Parathyroid adenoma (tissue), 2 donors: ENCODE data around the gene MOGAT3.
A peak's percentile ranks its signal among the peaks of the same experiment; 100 is the strongest.

ENCODE experiments used
- H2AFZ ChIP-seq: fragments of 300-600 bp; sonication (generic); one replicate; pipeline ENCODE4 v1.7.0; 2017; ENCODE audit warnings: antibody characterized with exemption, mild to moderate bottlenecking
- H3K27ac ChIP-seq: fragments of 300-600 bp; sonication (generic); one replicate; pipeline ENCODE4 v1.7.0; 2017
- H3K27me3 ChIP-seq: fragments of 300-600 bp; sonication (generic); one replicate; pipeline ENCODE4 v1.7.0; 2017; ENCODE audit warnings: low read length; ENCODE audit not compliant: control insufficient read depth, insufficient read depth
- H3K36me3 ChIP-seq: fragments of 300-600 bp; sonication (generic); one replicate; pipeline ENCODE4 v1.7.0; 2017; ENCODE audit warnings: low read length; ENCODE audit not compliant: control insufficient read depth, insufficient read depth
- H3K4me1 ChIP-seq: fragments of 300-600 bp; sonication (generic); one replicate; pipeline ENCODE4 v1.7.0; 2017; ENCODE audit warnings: control low read depth
- H3K4me2 ChIP-seq: fragments of 300-600 bp; sonication (generic); one replicate; pipeline ENCODE4 v1.7.0; 2017; ENCODE audit warnings: low read length
- H3K4me3 ChIP-seq: fragments of 300-600 bp; sonication (generic); one replicate; pipeline ENCODE4 v1.7.0; 2017; ENCODE audit warnings: low read depth, low read length
- H3K79me2 ChIP-seq: fragments of 300-600 bp; sonication (generic); one replicate; pipeline ENCODE4 v1.7.0; 2017; ENCODE audit warnings: control low read depth
- H3K9ac ChIP-seq: fragments of 300-600 bp; sonication (generic); one replicate; pipeline ENCODE4 v1.7.0; 2017; ENCODE audit warnings: mild to moderate bottlenecking
- H3K9me3 ChIP-seq: fragments of 300-600 bp; sonication (generic); one replicate; pipeline ENCODE4 v1.7.0; 2017; ENCODE audit warnings: low read length; ENCODE audit not compliant: control insufficient read depth
- TF ChIP-seq, protein P1 (sequence below): fragments of 300-600 bp; sonication (generic); IDR thresholded peaks from one replicate; pipeline ENCODE4 v1.7.0; 2017; ENCODE audit warnings: antibody characterized with exemption, mild to moderate bottlenecking
- donor health status: primary hyperparathyroidism.

Gene MOGAT3

DNA sequence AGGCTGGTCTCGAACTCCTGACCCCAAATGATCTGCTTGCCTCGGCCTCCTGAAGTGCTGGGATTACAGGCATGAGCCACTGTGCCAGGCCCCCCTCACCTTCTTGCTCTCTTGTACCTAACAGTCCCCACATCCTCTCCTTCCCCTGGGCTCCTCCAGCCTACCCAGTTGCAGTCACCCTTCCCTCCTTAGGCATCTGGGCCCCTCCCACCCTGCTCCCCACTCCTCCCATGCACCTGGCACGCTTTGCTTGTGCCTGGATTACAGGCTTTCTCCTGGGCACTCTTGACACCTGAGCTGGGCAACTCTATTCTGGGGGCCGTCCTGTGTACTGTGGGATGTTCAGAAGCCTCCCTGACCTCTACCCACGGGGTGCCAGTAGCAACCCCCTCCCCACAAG, 33.8 kb upstream of the MOGAT3 start:
- Histone ChIP-seq H3K36me3 (no peaks in the 10 kb centered on the region), H3K79me2 (peaks cover 3% of the 10 kb centered on the region), H3K4me1 (peaks cover 7% of the 10 kb centered on the region), H3K9ac (no peak overlapping the region), H3K9me3 (no peaks in the 10 kb centered on the region), H3K27me3 (no peaks in the 10 kb centered on the region), H2AFZ (no peak overlapping the region), H3K27ac (no peak overlapping the region), H3K4me3 (no peak overlapping the region), H3K4me2 (no peak overlapping the region)
- TF ChIP-seq, protein P1, sequence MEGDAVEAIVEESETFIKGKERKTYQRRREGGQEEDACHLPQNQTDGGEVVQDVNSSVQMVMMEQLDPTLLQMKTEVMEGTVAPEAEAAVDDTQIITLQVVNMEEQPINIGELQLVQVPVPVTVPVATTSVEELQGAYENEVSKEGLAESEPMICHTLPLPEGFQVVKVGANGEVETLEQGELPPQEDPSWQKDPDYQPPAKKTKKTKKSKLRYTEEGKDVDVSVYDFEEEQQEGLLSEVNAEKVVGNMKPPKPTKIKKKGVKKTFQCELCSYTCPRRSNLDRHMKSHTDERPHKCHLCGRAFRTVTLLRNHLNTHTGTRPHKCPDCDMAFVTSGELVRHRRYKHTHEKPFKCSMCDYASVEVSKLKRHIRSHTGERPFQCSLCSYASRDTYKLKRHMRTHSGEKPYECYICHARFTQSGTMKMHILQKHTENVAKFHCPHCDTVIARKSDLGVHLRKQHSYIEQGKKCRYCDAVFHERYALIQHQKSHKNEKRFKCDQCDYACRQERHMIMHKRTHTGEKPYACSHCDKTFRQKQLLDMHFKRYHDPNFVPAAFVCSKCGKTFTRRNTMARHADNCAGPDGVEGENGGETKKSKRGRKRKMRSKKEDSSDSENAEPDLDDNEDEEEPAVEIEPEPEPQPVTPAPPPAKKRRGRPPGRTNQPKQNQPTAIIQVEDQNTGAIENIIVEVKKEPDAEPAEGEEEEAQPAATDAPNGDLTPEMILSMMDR: no peak

DNA sequence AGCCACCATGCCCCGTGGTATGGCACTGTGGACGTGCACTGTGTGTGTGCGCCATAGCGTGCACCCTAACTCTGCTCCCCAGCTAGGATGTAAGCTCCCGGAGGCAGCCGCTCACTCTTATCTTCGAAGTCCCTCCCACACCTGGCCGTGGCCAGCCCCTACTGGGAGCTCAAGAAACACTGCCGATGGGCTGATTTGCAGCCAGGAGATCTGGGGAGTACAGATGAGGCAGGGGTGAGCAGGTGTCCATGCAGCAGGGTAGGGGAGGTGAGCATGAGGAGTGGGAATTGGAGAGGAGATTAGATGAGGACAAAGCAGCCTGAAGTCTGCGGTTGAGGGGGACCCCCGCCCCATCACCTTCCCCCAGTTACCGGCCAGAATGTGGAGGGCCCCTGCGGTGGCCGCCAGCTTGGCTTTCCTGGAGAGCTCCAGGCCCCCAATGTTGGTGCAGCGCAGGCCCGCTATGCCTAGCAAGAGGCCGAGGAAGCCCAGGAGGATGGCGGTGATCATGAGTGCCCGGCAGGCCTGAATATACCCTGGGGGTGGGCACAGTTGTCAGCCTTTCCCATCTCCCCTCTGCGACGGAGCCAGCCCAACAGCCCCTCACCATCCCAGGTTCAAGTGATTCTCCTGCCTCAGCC, 33.2 kb upstream of the MOGAT3 start:
- H3K9ac ChIP-seq: no peak overlapping the region
- peaks cover 7% of the 10 kb centered on the region for H3K4me1 ChIP-seq
- H3K9me3 ChIP-seq: no peaks in the 10 kb centered on the region
- H3K4me3 ChIP-seq: no peak overlapping the region
- no peak overlapping the region for H3K4me2 ChIP-seq
- H2AFZ ChIP-seq: no peak overlapping the region
- no peaks in the 10 kb centered on the region for H3K79me2 ChIP-seq
- H3K36me3 ChIP-seq: no peaks in the 10 kb centered on the region
- H3K27ac ChIP-seq: no peak overlapping the region
- no peaks in the 10 kb centered on the region for H3K27me3 ChIP-seq
- TF ChIP-seq, protein P1: no peak

- peak overlapping the region; percentile 93 for H2AFZ ChIP-seq
- H3K4me3 ChIP-seq: peak overlapping the region; percentile 45
Observed at GRCh38 chr7:101232141-101232850, 31.5 kb upstream of the MOGAT3 start.

GRCh38 chr7:101231644-101232043, 30.8 kb upstream of the MOGAT3 start:
- H3K27ac ChIP-seq: peak overlapping the region; percentile 78
- H2AFZ ChIP-seq: peak overlapping the region; percentile 93
- H3K4me1 ChIP-seq: peaks cover 12% of the 10 kb centered on the region
- TF ChIP-seq, protein P1: no peak
- H3K9ac ChIP-seq: no peak overlapping the region
- no peaks in the 10 kb centered on the region for H3K9me3 ChIP-seq
- H3K79me2 ChIP-seq: no peaks in the 10 kb centered on the region
- H3K36me3 ChIP-seq: no peaks in the 10 kb centered on the region
- H3K4me2 ChIP-seq: peak overlapping the region; percentile 82
- peak overlapping the region; percentile 45 for H3K4me3 ChIP-seq
- H3K27me3 ChIP-seq: no peaks in the 10 kb centered on the region

More at GRCh38 chr7:101232141-101232850, 31.5 kb upstream of the MOGAT3 start:
- Histone ChIP-seq H3K27me3 (no peaks in the 10 kb centered on the region), H3K4me2 (peak overlapping the region; percentile 82), H3K27ac (peak overlapping the region; percentile 78), H3K4me1 (peaks cover 7% of the 10 kb centered on the region), H3K36me3 (no peaks in the 10 kb centered on the region), H3K9me3 (no peaks in the 10 kb centered on the region), H3K9ac (no peak overlapping the region), H3K79me2 (no peaks in the 10 kb centered on the region)
- TF ChIP-seq, protein P1: no peak
